Gastroesophageal sphincter (tissue), 4 donors: ENCODE results near the gene FAM204A. TPM values are rescaled to one million over a fixed set of nuclear protein-coding genes. Genes with fewer than 3 reads are reported as not detected.

Source experiments
- ATAC-seq: fragments of 150-250 bp; one replicate; pipeline ENCODE4 v1.9.1; 2016; ENCODE audit warnings: mild to moderate bottlenecking, moderate library complexity
- H3K27ac ChIP-seq, 4 donors: fragments of 200-600 bp; sonication (generic) in 3 of 4; 1 replicate in 3 of 4; 2 replicates in 1 of 4; pipeline ENCODE4 v1.5.1; 2016 to 2019
- H3K27me3 ChIP-seq: fragments of 200-600 bp; sonication (generic); one replicate; pipeline ENCODE4 v1.5.1; 2019
- H3K36me3 ChIP-seq, 2 donors: fragments of 200-600 bp; sonication (generic); one replicate each; pipeline ENCODE4 v1.5.1; 2019; ENCODE audit warnings: control low read depth in 1 of 2
- H3K4me1 ChIP-seq, 3 donors: fragments of 200-600 bp; sonication (generic); 1 replicate in 2 of 3; 2 replicates in 1 of 3; pipeline ENCODE4 v1.5.1; 2016 to 2019; ENCODE audit warnings: control low read depth in 2 of 3
- H3K4me3 ChIP-seq, 2 donors: fragments of 200-600 bp; sonication (generic); one replicate each; pipeline ENCODE4 v1.5.1; 2019; ENCODE audit warnings: mild to moderate bottlenecking in 1 of 2, moderate library complexity in 1 of 2
- H3K9me3 ChIP-seq, 3 donors: fragments of 200-600 bp; sonication (generic); one replicate each; pipeline ENCODE4 v1.5.1; 2017 to 2019; ENCODE audit warnings: control low read depth in 2 of 3
- EP300 ChIP-seq: sonication (generic); formaldehyde crosslinking; IDR thresholded peaks from one replicate; pipeline ENCODE4 v1.6.1; 2017; ENCODE audit warnings: antibody characterized with exemption, mild to moderate bottlenecking
- POLR2A ChIP-seq, 2 donors: fragments of 450-650 bp; IDR thresholded peaks; one replicate each; pipeline ENCODE4 v1.6.1; 2017; ENCODE audit warnings: antibody characterized with exemption in 2 of 2, mild to moderate bottlenecking in 2 of 2, moderate library complexity in 1 of 2
- POLR2AphosphoS5 ChIP-seq: sonication (generic); formaldehyde crosslinking; IDR thresholded peaks from one replicate; pipeline ENCODE4 v1.6.1; 2017; ENCODE audit warnings: antibody characterized with exemption
- WGBS, 2 donors: methylation state at CpG; one replicate each; pipeline ENCODE4 v1.1.5; 2018; ENCODE audit warnings: low coverage in 1 of 2; 5-methylcytosine and 5-hydroxymethylcytosine counted together
- total RNA-seq, 4 donors: library from RNA; depleted of rRNA; stranded (reverse); fragments of >200 nt; gene quantifications; one replicate each; pipeline ENCODE4 v1.1.0, GENCODE V29; 2016
- TF ChIP-seq, protein P1 (sequence below), 4 experiments: fragments of 200-600 bp in 2 of 4; fragments of 450-650 bp in 2 of 4; sonication (generic) in 1 of 4; IDR thresholded peaks; one replicate each; pipeline ENCODE4 v1.5.1; 2017 to 2019; ENCODE audit warnings: antibody characterized with exemption in 4 of 4, mild to moderate bottlenecking in 2 of 4, moderate library complexity in 2 of 4

The FAM204A gene
- total RNA-seq, 4 donors from 2014 or later: 76.1 to 113 (median 97.9) TPM

DNA sequence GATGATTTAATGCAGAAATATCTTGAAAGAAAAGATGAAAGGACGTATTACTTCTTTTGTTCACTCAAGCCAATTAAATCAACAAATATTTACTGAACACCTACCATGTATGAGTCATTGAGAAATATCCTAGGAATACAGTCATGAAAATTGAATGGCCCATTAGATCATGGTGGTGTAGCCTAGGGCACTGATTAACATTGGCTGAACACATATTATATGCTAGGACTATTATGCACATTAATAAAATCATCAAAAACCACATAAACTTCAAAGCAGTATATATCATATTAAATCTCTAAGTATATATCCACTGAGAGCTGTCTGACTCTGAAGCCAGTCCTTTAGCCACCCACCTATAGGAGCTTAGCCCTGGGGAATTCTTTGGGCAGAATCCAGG, 41.8 kb downstream of the FAM204A start:
- no peaks in the 10 kb centered on the region for H3K9me3 ChIP-seq
- no peaks in the 10 kb centered on the region for H3K27me3 ChIP-seq
- H3K4me3 ChIP-seq: no peak overlapping the region
- ATAC-seq: no peak
- peaks cover 0 to 16% (median 0%) of the 10 kb centered on the region in 3 donors for H3K4me1 ChIP-seq
- peaks cover 0 to 6% of the 10 kb centered on the region in 2 donors for H3K36me3 ChIP-seq
- H3K27ac ChIP-seq: no peak overlapping the region
- WGBS, 2 donors: 96 to 100% methylated on average over 1 of the region's 1 CpG
- TF ChIP-seq, protein P1, sequence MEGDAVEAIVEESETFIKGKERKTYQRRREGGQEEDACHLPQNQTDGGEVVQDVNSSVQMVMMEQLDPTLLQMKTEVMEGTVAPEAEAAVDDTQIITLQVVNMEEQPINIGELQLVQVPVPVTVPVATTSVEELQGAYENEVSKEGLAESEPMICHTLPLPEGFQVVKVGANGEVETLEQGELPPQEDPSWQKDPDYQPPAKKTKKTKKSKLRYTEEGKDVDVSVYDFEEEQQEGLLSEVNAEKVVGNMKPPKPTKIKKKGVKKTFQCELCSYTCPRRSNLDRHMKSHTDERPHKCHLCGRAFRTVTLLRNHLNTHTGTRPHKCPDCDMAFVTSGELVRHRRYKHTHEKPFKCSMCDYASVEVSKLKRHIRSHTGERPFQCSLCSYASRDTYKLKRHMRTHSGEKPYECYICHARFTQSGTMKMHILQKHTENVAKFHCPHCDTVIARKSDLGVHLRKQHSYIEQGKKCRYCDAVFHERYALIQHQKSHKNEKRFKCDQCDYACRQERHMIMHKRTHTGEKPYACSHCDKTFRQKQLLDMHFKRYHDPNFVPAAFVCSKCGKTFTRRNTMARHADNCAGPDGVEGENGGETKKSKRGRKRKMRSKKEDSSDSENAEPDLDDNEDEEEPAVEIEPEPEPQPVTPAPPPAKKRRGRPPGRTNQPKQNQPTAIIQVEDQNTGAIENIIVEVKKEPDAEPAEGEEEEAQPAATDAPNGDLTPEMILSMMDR (IDR thresholded peaks at IDR 0.05): no peak
- TF ChIP-seq EP300: no peak
- no peak for TF ChIP-seq POLR2A (IDR thresholded peaks at IDR 0.05)
- TF ChIP-seq POLR2AphosphoS5: no peak

DNA sequence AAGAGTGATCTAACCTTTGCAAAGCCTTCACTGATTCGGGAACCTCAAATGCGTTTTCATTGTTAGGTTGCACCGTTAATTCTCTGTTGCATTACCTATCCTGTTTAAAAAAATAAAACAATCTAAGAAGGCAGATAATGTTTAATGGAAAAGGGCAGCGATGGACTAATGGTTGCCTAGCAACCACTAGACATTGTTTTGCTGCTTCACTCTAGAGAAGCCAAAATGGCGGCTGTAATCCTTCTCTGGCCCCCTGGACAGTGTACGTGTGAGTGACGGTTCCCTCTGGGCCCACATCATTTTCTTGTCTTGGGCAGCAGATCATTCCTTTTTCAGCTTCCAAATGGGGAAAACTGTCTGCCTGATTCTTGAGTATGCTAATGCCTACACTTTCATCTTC, 43.3 kb downstream of the FAM204A start:
- H3K27me3 ChIP-seq: no peaks in the 10 kb centered on the region
- H3K4me1 ChIP-seq: peaks cover 0 to 16% (median 0%) of the 10 kb centered on the region in 3 donors
- 71 to 80% methylated on average over 3 to 7 of the region's 7 CpGs for WGBS, 2 donors
- H3K27ac ChIP-seq: no peak overlapping the region
- TF ChIP-seq EP300 (no peak), POLR2AphosphoS5 (no peak), POLR2A (IDR thresholded peaks at IDR 0.05) (no peak)
- TF ChIP-seq, protein P1 (IDR thresholded peaks at IDR 0.05): no peak
- no peak for ATAC-seq
- H3K4me3 ChIP-seq: no peak overlapping the region
- H3K9me3 ChIP-seq: no peaks in the 10 kb centered on the region
- H3K36me3 ChIP-seq: no peaks in the 10 kb centered on the region

DNA sequence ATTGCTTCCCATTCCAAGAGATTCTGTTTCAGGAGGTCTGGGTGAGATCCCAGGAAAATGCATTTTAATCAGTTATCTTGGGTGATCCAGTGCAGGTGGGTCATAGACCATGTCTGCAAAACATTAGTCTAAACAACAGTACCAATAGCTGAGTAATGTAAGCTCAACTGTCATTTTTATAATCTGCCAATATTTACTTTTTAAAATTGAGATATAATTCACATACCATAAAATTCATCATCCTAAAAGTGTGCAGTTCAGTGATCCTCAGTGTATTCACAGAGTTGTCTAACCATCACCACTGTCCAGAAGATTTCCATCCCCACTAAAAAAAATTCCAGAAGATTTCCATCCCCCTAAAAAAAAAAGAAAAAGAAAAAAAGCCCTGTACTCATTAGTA, 51.0 kb downstream of the FAM204A start:
- Histone ChIP-seq H3K27ac (no peak overlapping the region), H3K9me3 (no peaks in the 10 kb centered on the region), H3K4me3 (no peak overlapping the region), H3K4me1 (no peaks in the 10 kb centered on the region), H3K27me3 (no peaks in the 10 kb centered on the region), H3K36me3 (no peaks in the 10 kb centered on the region)
- TF ChIP-seq EP300: no peak
- TF ChIP-seq, protein P1 (IDR thresholded peaks at IDR 0.05): no peak
- no peak for ATAC-seq

DNA sequence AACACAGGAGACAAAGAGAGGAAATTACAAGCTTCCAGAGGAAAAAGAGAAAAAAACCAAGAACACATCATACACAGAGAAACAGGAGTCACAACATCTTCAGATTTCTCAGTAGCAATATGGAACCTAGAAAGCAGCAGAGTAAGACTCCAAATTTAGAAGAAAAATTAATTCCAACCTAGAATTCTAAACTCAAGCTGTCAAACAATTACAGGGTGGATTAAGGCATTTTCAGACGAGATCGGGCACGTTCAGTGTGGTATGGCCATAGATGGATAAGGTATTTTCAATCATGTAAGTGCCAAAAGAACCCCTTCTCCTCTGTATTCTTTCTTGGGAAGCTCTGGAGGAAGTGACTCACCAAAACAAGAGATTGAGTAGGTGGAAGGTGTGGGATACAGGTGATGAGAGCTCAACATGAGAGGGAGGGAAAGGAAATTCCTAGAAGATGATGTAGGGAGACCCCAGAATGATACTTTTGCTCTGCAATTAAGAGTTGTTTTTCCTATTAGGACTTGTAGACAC, 51.6 kb downstream of the FAM204A start:
- Histone ChIP-seq H3K27me3 (no peaks in the 10 kb centered on the region), H3K4me3 (no peak overlapping the region), H3K27ac (no peak overlapping the region), H3K9me3 (no peaks in the 10 kb centered on the region), H3K4me1 (no peaks in the 10 kb centered on the region), H3K36me3 (no peaks in the 10 kb centered on the region)
- WGBS, 2 donors: 82 to 89% methylated on average over 3 of the region's 3 CpGs
- TF ChIP-seq, protein P1 (IDR thresholded peaks at IDR 0.05): no peak
- TF ChIP-seq POLR2AphosphoS5: no peak
- no peak for ATAC-seq

DNA sequence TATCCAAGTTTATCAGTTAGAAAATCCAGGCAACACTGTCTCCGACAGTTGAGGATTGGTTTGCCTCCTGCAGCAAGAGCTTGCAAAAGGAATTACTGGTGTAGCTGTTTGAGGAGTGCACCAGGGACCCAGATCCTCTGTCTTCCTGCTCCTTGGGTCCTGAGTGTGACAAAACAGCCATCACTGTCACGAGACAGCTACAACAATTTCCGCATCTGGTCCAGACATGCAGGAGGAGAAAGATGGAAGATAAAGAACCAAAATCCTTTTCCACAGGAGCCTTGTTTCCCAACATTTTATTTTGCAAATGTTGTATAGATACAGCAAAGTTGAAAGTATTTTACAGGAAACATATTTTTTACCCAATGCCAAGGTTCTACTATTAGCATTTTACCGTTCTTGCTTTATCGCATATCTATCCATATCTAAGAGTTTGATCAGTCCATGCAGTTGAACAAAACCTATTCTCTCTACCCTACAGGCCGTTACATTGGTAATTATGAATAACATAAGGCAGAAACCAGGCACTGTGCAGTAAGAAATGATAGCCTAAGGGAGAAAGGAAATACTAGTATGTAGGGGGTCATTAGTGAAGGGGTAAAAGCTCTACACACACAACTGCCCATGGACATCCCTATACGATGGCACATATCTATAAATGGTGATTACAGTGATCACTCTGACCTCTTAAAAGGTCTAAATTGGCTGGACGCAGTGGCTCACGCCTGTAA, 54.9 kb downstream of the FAM204A start:
- 79 to 89% methylated on average over 9 of the region's 9 CpGs for WGBS, 2 donors

More for the DNA sequence above, 54.9 kb downstream of the FAM204A start:
- H3K27ac ChIP-seq: no peak overlapping the region
- no peaks in the 10 kb centered on the region for H3K4me1 ChIP-seq
- TF ChIP-seq POLR2A (IDR thresholded peaks at IDR 0.05) (no peak), EP300 (no peak), POLR2AphosphoS5 (no peak)
- TF ChIP-seq, protein P1 (IDR thresholded peaks at IDR 0.05): no peak
- H3K4me3 ChIP-seq: no peak overlapping the region
- H3K9me3 ChIP-seq: no peaks in the 10 kb centered on the region
- H3K27me3 ChIP-seq: peaks cover 7% of the 10 kb centered on the region
- no peaks in the 10 kb centered on the region for H3K36me3 ChIP-seq
- ATAC-seq: no peak
